ENCODE data around the gene C9orf50. TPM values are rescaled to one million over a fixed set of nuclear protein-coding genes. Genes with fewer than 3 reads are reported as not detected.

C9orf50 gene
- total RNA-seq, 2 donors from 2014 or later = not detected

GRCh38 chr9:129641750-129642585, 21.1 kb upstream of the C9orf50 start, which contains the start of gene ASB6:
ASB6 (minus strand) TSS chr9:129642151; CDS start chr9:129641999, 152 bp downstream.
- TF ChIP-seq, protein P1, sequence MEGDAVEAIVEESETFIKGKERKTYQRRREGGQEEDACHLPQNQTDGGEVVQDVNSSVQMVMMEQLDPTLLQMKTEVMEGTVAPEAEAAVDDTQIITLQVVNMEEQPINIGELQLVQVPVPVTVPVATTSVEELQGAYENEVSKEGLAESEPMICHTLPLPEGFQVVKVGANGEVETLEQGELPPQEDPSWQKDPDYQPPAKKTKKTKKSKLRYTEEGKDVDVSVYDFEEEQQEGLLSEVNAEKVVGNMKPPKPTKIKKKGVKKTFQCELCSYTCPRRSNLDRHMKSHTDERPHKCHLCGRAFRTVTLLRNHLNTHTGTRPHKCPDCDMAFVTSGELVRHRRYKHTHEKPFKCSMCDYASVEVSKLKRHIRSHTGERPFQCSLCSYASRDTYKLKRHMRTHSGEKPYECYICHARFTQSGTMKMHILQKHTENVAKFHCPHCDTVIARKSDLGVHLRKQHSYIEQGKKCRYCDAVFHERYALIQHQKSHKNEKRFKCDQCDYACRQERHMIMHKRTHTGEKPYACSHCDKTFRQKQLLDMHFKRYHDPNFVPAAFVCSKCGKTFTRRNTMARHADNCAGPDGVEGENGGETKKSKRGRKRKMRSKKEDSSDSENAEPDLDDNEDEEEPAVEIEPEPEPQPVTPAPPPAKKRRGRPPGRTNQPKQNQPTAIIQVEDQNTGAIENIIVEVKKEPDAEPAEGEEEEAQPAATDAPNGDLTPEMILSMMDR (IDR thresholded peaks at IDR 0.05) = peak; percentile 98 to 100
- peak within 1 kb of the TSS; percentile 69 to 95 for H3K4me3 ChIP-seq
- peaks cover 0 to 32% of the 10 kb centered on the region in 2 donors for H3K4me1 ChIP-seq
- peak within 1 kb of the TSS; percentile 78 to 80 for H3K27ac ChIP-seq
- DNase-seq (ENCODE audit: low spot score) = peak; percentile 97
- no peaks in the 10 kb centered on the region for H3K27me3 ChIP-seq
- no peaks in the 10 kb centered on the region for H3K9me3 ChIP-seq
- H3K36me3 ChIP-seq = peaks cover 28% of the 10 kb centered on the region

GRCh38 chr9:129640871-129641749, 20.2 kb upstream of the C9orf50 start:
- no peak for DNase-seq (ENCODE audit: low spot score)
- peaks cover 0 to 32% of the 10 kb centered on the region in 2 donors for H3K4me1 ChIP-seq
- peak overlapping the region in 1 of 2 donors; percentile 78 for H3K27ac ChIP-seq
- H3K9me3 ChIP-seq = no peaks in the 10 kb centered on the region
- H3K4me3 ChIP-seq = peak overlapping the region; percentile 69 to 95
- TF ChIP-seq, protein P1 (IDR thresholded peaks at IDR 0.05) = no peak
- no peaks in the 10 kb centered on the region for H3K27me3 ChIP-seq
- H3K36me3 ChIP-seq = peaks cover 36% of the 10 kb centered on the region

DNA sequence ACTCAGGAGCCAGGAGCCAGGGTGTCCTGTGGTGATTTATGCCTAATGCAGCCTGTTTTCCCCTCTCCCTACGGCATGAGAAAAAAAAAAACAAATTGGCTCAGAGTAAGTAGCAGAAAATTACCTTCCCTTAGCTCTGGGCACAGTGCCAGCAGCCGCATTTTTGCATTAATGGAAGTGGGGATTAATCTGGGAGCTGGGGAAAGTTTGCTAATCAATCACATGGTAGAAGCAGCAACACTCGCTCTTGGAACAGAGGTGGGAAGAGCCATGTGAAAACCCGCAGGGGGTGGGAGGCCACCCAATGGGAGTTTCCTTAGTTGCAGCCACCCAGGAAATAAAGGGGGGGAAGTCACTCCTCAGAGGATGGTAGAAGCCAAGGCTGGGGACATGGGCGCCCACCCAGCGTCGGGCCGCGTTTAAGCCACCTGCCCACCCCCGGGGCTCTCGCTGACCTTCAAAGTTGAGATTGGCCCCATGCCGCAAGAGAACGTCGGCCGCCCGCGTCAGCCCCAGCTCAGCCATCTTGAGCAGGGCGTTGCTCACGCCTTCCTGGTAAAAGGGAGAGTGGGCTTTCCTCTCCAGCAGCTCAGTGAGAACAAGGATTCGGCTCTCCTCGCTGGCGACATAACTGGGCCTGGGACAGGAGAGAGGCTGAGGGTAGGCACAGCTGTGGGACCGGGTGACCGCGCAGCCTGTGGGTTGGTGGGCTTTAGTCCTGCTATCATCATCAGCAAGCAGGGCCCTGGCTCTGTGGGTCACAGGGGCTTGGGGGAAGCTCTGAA, 19.4 kb upstream of the C9orf50 start:
- peaks cover 45% of the 10 kb centered on the region for H3K36me3 ChIP-seq
- H3K4me1 ChIP-seq = peaks cover 0 to 32% of the 10 kb centered on the region in 2 donors
- no peak for DNase-seq (ENCODE audit: low spot score)
- H3K9me3 ChIP-seq = no peaks in the 10 kb centered on the region
- TF ChIP-seq, protein P1 (IDR thresholded peaks at IDR 0.05) = no peak
- H3K27me3 ChIP-seq = no peaks in the 10 kb centered on the region
- H3K27ac ChIP-seq = no peak overlapping the region
- peak overlapping the region in 1 of 2 donors; percentile 95 for H3K4me3 ChIP-seq

GRCh38 chr9:129639756-129640085, 18.8 kb upstream of the C9orf50 start:
- Histone ChIP-seq H3K9me3 (no peaks in the 10 kb centered on the region), H3K27ac (no peak overlapping the region), H3K36me3 (peaks cover 50% of the 10 kb centered on the region), H3K4me3 (no peak overlapping the region), H3K27me3 (no peaks in the 10 kb centered on the region), H3K4me1 (peaks cover 0 to 32% of the 10 kb centered on the region in 2 donors)
- no peak for DNase-seq (ENCODE audit: low spot score)
- TF ChIP-seq, protein P1 (IDR thresholded peaks at IDR 0.05) = no peak

DNA sequence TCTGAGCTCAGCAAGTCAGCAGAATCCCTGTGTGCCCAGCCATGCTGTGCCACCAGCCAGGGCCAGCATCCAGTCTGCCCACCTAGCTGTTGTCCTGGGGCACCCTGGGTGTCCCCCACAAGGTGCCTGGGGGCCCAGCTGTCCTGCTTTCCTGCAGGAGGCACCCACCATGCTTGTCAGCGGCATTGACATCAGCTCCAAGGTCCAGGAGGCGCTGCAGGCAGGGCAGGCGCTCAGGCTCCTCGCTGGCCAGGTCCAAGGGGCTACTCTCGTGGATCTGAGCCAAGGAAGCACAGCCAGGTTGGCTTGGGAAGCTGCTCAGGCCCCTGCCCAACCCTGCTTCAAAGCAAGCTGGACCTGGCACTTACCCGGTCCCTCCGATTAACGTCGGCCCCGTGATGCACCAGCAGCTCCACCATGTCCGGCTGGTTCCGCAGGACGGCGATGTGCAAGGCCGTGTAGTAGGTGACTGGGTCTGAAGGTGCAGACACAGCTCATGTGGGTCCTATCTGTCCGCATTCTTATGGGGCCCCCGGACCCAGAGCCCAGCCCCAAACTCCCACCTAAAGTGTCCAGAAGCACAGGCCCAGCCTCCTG, 18.2 kb upstream of the C9orf50 start:
- H3K36me3 ChIP-seq = peaks cover 56% of the 10 kb centered on the region
- TF ChIP-seq, protein P1 (IDR thresholded peaks at IDR 0.05) = no peak

More for the DNA sequence above, 18.2 kb upstream of the C9orf50 start:
- Histone ChIP-seq H3K27me3 (no peaks in the 10 kb centered on the region), H3K4me3 (no peak overlapping the region), H3K27ac (no peak overlapping the region), H3K9me3 (no peaks in the 10 kb centered on the region), H3K4me1 (peaks cover 0 to 32% of the 10 kb centered on the region in 2 donors)
- no peak for DNase-seq (ENCODE audit: low spot score)

All from right atrium auricular region (tissue), 2 donors.